Endothelial cell of umbilical vein (primary cell): ENCODE measurements around the gene DGKG. TPM values are rescaled to one million over a fixed set of nuclear protein-coding genes. Genes with fewer than 3 reads are reported as not detected.

ENCODE experiments used
- BruUV-seq: library from RNA; stranded (reverse); fragments of 400-500 nt; replicated peaks from 2 replicates; lab custom pipeline; 2021; lab: Mats Ljungman, UMichigan
- CTCF ChIA-PET: fragments of 300-600, 350-600 bp; sonication (Branson Sonifier 250); formaldehyde crosslinking; loops from one replicate; lab custom pipeline; 2021; ENCODE audit warnings: antibody characterized with exemption, inconsistent platforms; lab: Charles Lee
- POLR2A ChIA-PET: fragments of 300-600, 350-600 bp; sonication (Branson Sonifier 250); formaldehyde crosslinking; loops from one replicate; lab custom pipeline; 2021; ENCODE audit warnings: antibody characterized with exemption, inconsistent platforms; lab: Charles Lee
- DNase-seq: peaks from one replicate; pipeline ENCODE4 v3.0.0-alpha.2; 2011; ENCODE audit warnings: low read depth, low spot score
- FAIRE-seq: peaks from 2 replicates; lab custom pipeline; 2011; peaks lifted over from hg19 to GRCh38; lab: Jason Lieb, UNC
- H2AFZ ChIP-seq: 2 replicates; pipeline ENCODE4 v1.6.0; 2012; ENCODE audit warnings: low read depth, low read length, control low read depth, inconsistent platforms
- H3K27ac ChIP-seq: 2 replicates; pipeline ENCODE4 v1.5.1; 2011; ENCODE audit warnings: low read depth, mild to moderate bottlenecking, control low read depth, low read length, moderate library complexity; ENCODE audit not compliant: insufficient read depth
- H3K27me3 ChIP-seq, 2 experiments: 2 replicates each; pipeline versions ENCODE4 v1.6.0 to v1.6.1; 2011; ENCODE audit warnings: low read length in 2 of 2, mixed read lengths in 1 of 2; ENCODE audit not compliant: control insufficient read depth in 2 of 2, insufficient read depth in 2 of 2
- H3K36me3 ChIP-seq, 2 experiments: 2 replicates in 1 of 2; 3 replicates in 1 of 2; pipeline ENCODE4 v1.5.1; 2011; ENCODE audit warnings: low read length in 2 of 2, mild to moderate bottlenecking in 1 of 2, moderate library complexity in 1 of 2; ENCODE audit not compliant: control insufficient read depth in 2 of 2, insufficient read depth in 2 of 2; ENCODE audit errors: extremely low read depth in 1 of 2
- H3K4me1 ChIP-seq: 3 replicates; pipeline ENCODE4 v1.5.1; 2011; ENCODE audit warnings: mild to moderate bottlenecking, low read length; ENCODE audit not compliant: control insufficient read depth, insufficient read depth; ENCODE audit errors: extremely low read depth
- H3K4me2 ChIP-seq: 2 replicates; pipeline ENCODE4 v1.6.1; 2011; ENCODE audit warnings: low read length, control low read depth, mixed read lengths; ENCODE audit not compliant: insufficient read depth
- H3K4me3 ChIP-seq, 3 experiments: fragments of 200-600 bp in 1 of 3; sonication (generic), shearing (Covaris generic) in 1 of 3; replicated peaks in 1 of 3; 2 replicates each; pipeline ENCODE4 v1.5.1; 2011 to 2016; ENCODE audit warnings: control low read depth in 3 of 3, low read length in 3 of 3, mild to moderate bottlenecking in 2 of 3, inconsistent platforms in 1 of 3, low read depth in 1 of 3, moderate library complexity in 1 of 3; ENCODE audit not compliant: insufficient read depth in 1 of 3
- H3K79me2 ChIP-seq: 2 replicates; pipeline ENCODE4 v1.6.0; 2012; ENCODE audit warnings: low read length, inconsistent platforms; ENCODE audit not compliant: control insufficient read depth, insufficient read depth
- H3K9ac ChIP-seq: replicated peaks from 2 replicates; pipeline ENCODE3; 2011; ENCODE audit warnings: low read length, control low read depth; ENCODE audit not compliant: insufficient read depth; ENCODE audit errors: extremely low read depth
- H3K9me1 ChIP-seq: replicated peaks from 3 replicates; pipeline ENCODE4 v1.6.0; 2011; ENCODE audit warnings: mild to moderate bottlenecking, low read length; ENCODE audit not compliant: control insufficient read depth, insufficient read depth; ENCODE audit errors: extremely low read depth
- H3K9me3 ChIP-seq: replicated peaks from 2 replicates; pipeline ENCODE4 v1.5.1; 2012; ENCODE audit warnings: low read length, inconsistent platforms; ENCODE audit not compliant: control insufficient read depth, insufficient read depth
- H4K20me1 ChIP-seq: replicated peaks from 2 replicates; pipeline ENCODE3; 2011; ENCODE audit warnings: mild to moderate bottlenecking, low read length; ENCODE audit not compliant: control insufficient read depth, insufficient read depth; ENCODE audit errors: extremely low read depth
- CTCF ChIP-seq, 2 donors: IDR thresholded peaks; 1 replicate in 1 of 2; 2 replicates in 1 of 2; pipeline ENCODE4 v1.5.1; 2011; ENCODE audit warnings: low read length in 2 of 2, mild to moderate bottlenecking in 2 of 2, moderate library complexity in 2 of 2, control low read depth in 1 of 2, inconsistent platforms in 1 of 2, low read depth in 1 of 2; ENCODE audit not compliant: insufficient read depth in 1 of 2; ENCODE audit errors: extremely low read depth in 1 of 2
- EZH2 ChIP-seq: IDR thresholded peaks from 2 replicates; pipeline ENCODE4 v1.6.1; 2012; ENCODE audit warnings: borderline replicate concordance, low read depth, mild to moderate bottlenecking, moderate library complexity, low read length, inconsistent platforms; ENCODE audit not compliant: severe bottlenecking
- FOS ChIP-seq: IDR thresholded peaks from 2 replicates; pipeline ENCODE4 v1.6.1; 2011; ENCODE audit warnings: mild to moderate bottlenecking, low read length, moderate library complexity, borderline replicate concordance; ENCODE audit not compliant: insufficient read depth
- GATA2 ChIP-seq: IDR thresholded peaks from 2 replicates; pipeline ENCODE4 v1.7.0; 2011; ENCODE audit warnings: low read depth, mild to moderate bottlenecking, moderate library complexity, mixed read lengths, low read length; ENCODE audit not compliant: insufficient read length, insufficient read depth
- JUN ChIP-seq: IDR thresholded peaks from 2 replicates; pipeline ENCODE4 v1.6.1; 2011; ENCODE audit warnings: borderline replicate concordance, low read depth; ENCODE audit not compliant: insufficient read length, insufficient read depth
- MAX ChIP-seq: IDR thresholded peaks from 2 replicates; pipeline ENCODE4 v1.6.1; 2011; ENCODE audit not compliant: insufficient read depth, insufficient read length
- MYC ChIP-seq: IDR thresholded peaks from one replicate; pipeline ENCODE4 v1.6.1; 2011; ENCODE audit warnings: mild to moderate bottlenecking, low read depth, low read length
- POLR2A ChIP-seq: IDR thresholded peaks from 2 replicates; pipeline ENCODE4 v1.6.1; 2012; ENCODE audit warnings: low read depth, mild to moderate bottlenecking, control low read depth, low read length
- POLR2AphosphoS5 ChIP-seq: IDR thresholded peaks from 2 replicates; pipeline ENCODE4 v1.6.1; 2012; ENCODE audit warnings: low read depth, mild to moderate bottlenecking, control low read depth, low read length, moderate library complexity; ENCODE audit not compliant: insufficient read depth
- dilution Hi-C: fragments of 300-500 bp; cut with MboI; formaldehyde crosslinking; loops from one replicate; pipeline ENCODE4 v1.15.0; 2019; ENCODE audit warnings: low sequenced_read_pairs; ENCODE audit not compliant: extremely low pct_ligation_motif_present
- intact Hi-C: fragments of 100-400 bp; cut with micrococcal nuclease; formaldehyde crosslinking; loops from one replicate; pipeline ENCODE4 v1.10.0; 2022
- polyA plus RNA-seq, 4 experiments: library from polyadenylated mRNA; depleted of rRNA in 3 of 4; stranded (reverse) in 3 of 4; unstranded in 1 of 4; fragments of >200 nt; gene quantifications; 2 replicates each; pipeline versions ENCODE4 v1.2.1 to v1.2.3, GENCODE V29; 2011 to 2012; ENCODE audit warnings: missing spikeins in 1 of 4
- total RNA-seq: library from RNA; stranded (reverse); gene quantifications from 2 replicates; pipeline ENCODE4 v1.2.3, GENCODE V29; 2021

DGKG gene
- total and polyA plus RNA-seq, 2 donors (not counting 3 experiments of a cell fraction or from before 2014, with no cell fraction given) = not detected

GRCh38 chr3:186115239-186115996 lies 246.6 kb downstream of the DGKG start:
- TF ChIP-seq POLR2AphosphoS5 = no peak
- TF ChIP-seq CTCF (IDR thresholded peaks at IDR 0.05; ENCODE audit: extremely low read depth in 1 of 2, insufficient read depth in 1 of 2, low read depth in 1 of 2, low read length in 2 of 2) = no peak
- TF ChIP-seq GATA2 = no peak
- TF ChIP-seq POLR2A = no peak
- TF ChIP-seq MYC = no peak
- no peak for TF ChIP-seq FOS
- no peak for TF ChIP-seq MAX
- no peak for TF ChIP-seq JUN
- no peak for TF ChIP-seq EZH2
- intact Hi-C loops = no loop called here
- Histone ChIP-seq H2AFZ (no peak overlapping the region), H3K9ac (no peak overlapping the region), H3K36me3 (no peaks in the 10 kb centered on the region), H3K4me1 (peaks cover 2% of the 10 kb centered on the region), H3K27ac (no peak overlapping the region), H3K4me2 (no peak overlapping the region), H3K9me1 (no peaks in the 10 kb centered on the region), H3K27me3 (peaks cover 20 to 26% of the 10 kb centered on the region in 2 experiments), H3K79me2 (no peaks in the 10 kb centered on the region), H3K9me3 (no peaks in the 10 kb centered on the region), H4K20me1 (no peaks in the 10 kb centered on the region), H3K4me3 (no peak overlapping the region)
- BruUV-seq = no TSS peak
- POLR2A ChIA-PET = no interaction called here
- dilution Hi-C loops = no loop called here
- FAIRE-seq (no peak), DNase-seq (no peak)
- CTCF ChIA-PET = interaction anchor here (1.7 kb wide), 1 partner anchor 17 kb away, joined by 5 read pairs; no protein-coding TSS in a partner anchor
